ENCODE measurements around the gene KIAA1217. TPM values are rescaled to one million over a fixed set of nuclear protein-coding genes. Genes with fewer than 3 reads are reported as not detected.
A peak's percentile ranks its signal among the peaks of the same experiment; 100 is the strongest.

KIAA1217 gene
- polyA plus RNA-seq, 1 of the 3 experiments (the other 2 are of a cell fraction) = 7.2 TPM

GRCh38 chr10:24383681-24384106, 174.8 kb downstream of the KIAA1217 start:
- Histone ChIP-seq H3K4me1 (ENCODE audit: control insufficient read depth in 1 of 2, insufficient read depth in 2 of 2, low read depth in 1 of 2, low read length in 1 of 2) (peaks cover 3 to 25% of the 10 kb centered on the region in 2 experiments; a peak in 2 of 4 replicates), H3K4me3 (ENCODE audit: low read depth in 2 of 2, low read length in 1 of 2) (no peak overlapping the region), H3K27me3 (ENCODE audit: insufficient read depth) (no peaks in the 10 kb centered on the region), H4K20me1 (ENCODE audit: insufficient read depth) (no peaks in the 10 kb centered on the region), H3F3A (replicated peaks; ENCODE audit: insufficient read depth) (no peaks in the 10 kb centered on the region), H3K9me2 (no peaks in the 10 kb centered on the region), H3K9ac (peak overlapping the region; percentile 41; the same call in 1 of the 2 replicates), H3K36me3 (replicated peaks in 1 of 2; ENCODE audit: control insufficient read depth in 1 of 2, insufficient read depth in 2 of 2, low read length in 1 of 2) (no peaks in the 10 kb centered on the region), H3K4me2 (no peak overlapping the region), H3K27ac (ENCODE audit: low read depth in 2 of 2, low read length in 1 of 2) (peak overlapping the region; percentile 48 to 53; a peak in 3 of 4 replicates), H3K79me2 (ENCODE audit: insufficient read depth) (no peaks in the 10 kb centered on the region), H2AFZ (ENCODE audit: low read depth) (peak overlapping the region; percentile 55), H3K9me3 (no peaks in the 10 kb centered on the region)
- ChIA-PET CTCF (interaction anchor here (0.8 to 2.0 kb wide), 6 partner anchors 13 to 1090 kb away, joined by 3 to 8 read pairs (median 4); no protein-coding TSS in a partner anchor), POLR2A (no interaction called here)
- DNase-seq = peak; percentile 60
- 22% methylated on average over 7 of the region's 10 CpGs for WGBS (ENCODE audit: low lambda C conversion rate)
- TF ChIP-seq SMC3 (IDR thresholded peaks at IDR 0.05; ENCODE audit: low read depth, low read length) = peak; percentile 50; the same call in 1 of the 2 replicates
- TF ChIP-seq, protein P1, sequence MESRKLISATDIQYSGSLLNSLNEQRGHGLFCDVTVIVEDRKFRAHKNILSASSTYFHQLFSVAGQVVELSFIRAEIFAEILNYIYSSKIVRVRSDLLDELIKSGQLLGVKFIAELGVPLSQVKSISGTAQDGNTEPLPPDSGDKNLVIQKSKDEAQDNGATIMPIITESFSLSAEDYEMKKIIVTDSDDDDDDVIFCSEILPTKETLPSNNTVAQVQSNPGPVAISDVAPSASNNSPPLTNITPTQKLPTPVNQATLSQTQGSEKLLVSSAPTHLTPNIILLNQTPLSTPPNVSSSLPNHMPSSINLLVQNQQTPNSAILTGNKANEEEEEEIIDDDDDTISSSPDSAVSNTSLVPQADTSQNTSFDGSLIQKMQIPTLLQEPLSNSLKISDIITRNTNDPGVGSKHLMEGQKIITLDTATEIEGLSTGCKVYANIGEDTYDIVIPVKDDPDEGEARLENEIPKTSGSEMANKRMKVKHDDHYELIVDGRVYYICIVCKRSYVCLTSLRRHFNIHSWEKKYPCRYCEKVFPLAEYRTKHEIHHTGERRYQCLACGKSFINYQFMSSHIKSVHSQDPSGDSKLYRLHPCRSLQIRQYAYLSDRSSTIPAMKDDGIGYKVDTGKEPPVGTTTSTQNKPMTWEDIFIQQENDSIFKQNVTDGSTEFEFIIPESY (IDR thresholded peaks at IDR 0.05; ENCODE audit: borderline replicate concordance, low read depth) = no peak
- TF ChIP-seq NFIC (IDR thresholded peaks at IDR 0.05; ENCODE audit: borderline replicate concordance) = peak; percentile 98
- TF ChIP-seq, protein P2, sequence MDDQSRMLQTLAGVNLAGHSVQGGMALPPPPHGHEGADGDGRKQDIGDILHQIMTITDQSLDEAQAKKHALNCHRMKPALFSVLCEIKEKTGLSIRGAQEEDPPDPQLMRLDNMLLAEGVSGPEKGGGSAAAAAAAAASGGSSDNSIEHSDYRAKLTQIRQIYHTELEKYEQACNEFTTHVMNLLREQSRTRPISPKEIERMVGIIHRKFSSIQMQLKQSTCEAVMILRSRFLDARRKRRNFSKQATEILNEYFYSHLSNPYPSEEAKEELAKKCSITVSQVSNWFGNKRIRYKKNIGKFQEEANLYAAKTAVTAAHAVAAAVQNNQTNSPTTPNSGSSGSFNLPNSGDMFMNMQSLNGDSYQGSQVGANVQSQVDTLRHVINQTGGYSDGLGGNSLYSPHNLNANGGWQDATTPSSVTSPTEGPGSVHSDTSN (IDR thresholded peaks at IDR 0.05) = peak; percentile 19; the same call in 1 of the 2 replicates
- TF ChIP-seq YY1 (IDR thresholded peaks at IDR 0.05; ENCODE audit: low read depth) = no peak; the same call in 1 of the 2 replicates
- TF ChIP-seq, protein P3, sequence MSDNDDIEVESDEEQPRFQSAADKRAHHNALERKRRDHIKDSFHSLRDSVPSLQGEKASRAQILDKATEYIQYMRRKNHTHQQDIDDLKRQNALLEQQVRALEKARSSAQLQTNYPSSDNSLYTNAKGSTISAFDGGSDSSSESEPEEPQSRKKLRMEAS (IDR thresholded peaks at IDR 0.05; ENCODE audit: low read depth) = peak; percentile 62; the same call in 1 of the 2 replicates
- peak; percentile 63; the same call in 1 of the 2 replicates for TF ChIP-seq FOSL2 (IDR thresholded peaks at IDR 0.05; ENCODE audit: borderline replicate concordance, low read depth)
- no peak for TF ChIP-seq EZH2phosphoT487 (IDR thresholded peaks at IDR 0.05; ENCODE audit: borderline replicate concordance, low read depth)
- peak; percentile 53 for TF ChIP-seq RAD21 (IDR thresholded peaks at IDR 0.05; ENCODE audit: low read length)
- TF ChIP-seq EP300 (IDR thresholded peaks at IDR 0.05; ENCODE audit: borderline replicate concordance in 1 of 2, low read depth in 1 of 2, low read length in 1 of 2) = peak in 1 of 2 experiments; percentile 38; a peak in 1 of 4 replicates
- TF ChIP-seq MEF2A (IDR thresholded peaks at IDR 0.05; ENCODE audit: borderline replicate concordance, low read depth) = no peak
- no peak for TF ChIP-seq SIN3A (IDR thresholded peaks at IDR 0.05; ENCODE audit: borderline replicate concordance, low read depth, low read length)
- TF ChIP-seq FOXJ3 (CRISPR knock-in tag; IDR thresholded peaks at IDR 0.05) = no peak
- no peak for TF ChIP-seq TAF1 (IDR thresholded peaks at IDR 0.05; ENCODE audit: borderline replicate concordance, low read depth, low read length)
- TF ChIP-seq, protein P4, sequence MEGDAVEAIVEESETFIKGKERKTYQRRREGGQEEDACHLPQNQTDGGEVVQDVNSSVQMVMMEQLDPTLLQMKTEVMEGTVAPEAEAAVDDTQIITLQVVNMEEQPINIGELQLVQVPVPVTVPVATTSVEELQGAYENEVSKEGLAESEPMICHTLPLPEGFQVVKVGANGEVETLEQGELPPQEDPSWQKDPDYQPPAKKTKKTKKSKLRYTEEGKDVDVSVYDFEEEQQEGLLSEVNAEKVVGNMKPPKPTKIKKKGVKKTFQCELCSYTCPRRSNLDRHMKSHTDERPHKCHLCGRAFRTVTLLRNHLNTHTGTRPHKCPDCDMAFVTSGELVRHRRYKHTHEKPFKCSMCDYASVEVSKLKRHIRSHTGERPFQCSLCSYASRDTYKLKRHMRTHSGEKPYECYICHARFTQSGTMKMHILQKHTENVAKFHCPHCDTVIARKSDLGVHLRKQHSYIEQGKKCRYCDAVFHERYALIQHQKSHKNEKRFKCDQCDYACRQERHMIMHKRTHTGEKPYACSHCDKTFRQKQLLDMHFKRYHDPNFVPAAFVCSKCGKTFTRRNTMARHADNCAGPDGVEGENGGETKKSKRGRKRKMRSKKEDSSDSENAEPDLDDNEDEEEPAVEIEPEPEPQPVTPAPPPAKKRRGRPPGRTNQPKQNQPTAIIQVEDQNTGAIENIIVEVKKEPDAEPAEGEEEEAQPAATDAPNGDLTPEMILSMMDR (IDR thresholded peaks at IDR 0.05) = peak; percentile 71
- TF ChIP-seq ELF1 (IDR thresholded peaks at IDR 0.05) = no peak
- TF ChIP-seq MXI1 (IDR thresholded peaks at IDR 0.05; ENCODE audit: low read depth, low read length) = no peak
- TF ChIP-seq RFX5 (IDR thresholded peaks at IDR 0.05; ENCODE audit: low read length) = no peak
- TF ChIP-seq, protein P5, sequence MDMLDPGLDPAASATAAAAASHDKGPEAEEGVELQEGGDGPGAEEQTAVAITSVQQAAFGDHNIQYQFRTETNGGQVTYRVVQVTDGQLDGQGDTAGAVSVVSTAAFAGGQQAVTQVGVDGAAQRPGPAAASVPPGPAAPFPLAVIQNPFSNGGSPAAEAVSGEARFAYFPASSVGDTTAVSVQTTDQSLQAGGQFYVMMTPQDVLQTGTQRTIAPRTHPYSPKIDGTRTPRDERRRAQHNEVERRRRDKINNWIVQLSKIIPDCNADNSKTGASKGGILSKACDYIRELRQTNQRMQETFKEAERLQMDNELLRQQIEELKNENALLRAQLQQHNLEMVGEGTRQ (IDR thresholded peaks at IDR 0.05; ENCODE audit: borderline replicate concordance, low read depth, low read length) = no peak
- TF ChIP-seq JUND (IDR thresholded peaks at IDR 0.05) = peak; percentile 58
- no peak for TF ChIP-seq CHD2 (IDR thresholded peaks at IDR 0.05; ENCODE audit: low read length, partially characterized antibody)
- TF ChIP-seq TCF12 (IDR thresholded peaks at IDR 0.05) = peak; percentile 87
- TF ChIP-seq RCOR1 (IDR thresholded peaks at IDR 0.05; ENCODE audit: low read length) = no peak
- no peak for TF ChIP-seq IRF3 (IDR thresholded peaks at IDR 0.05; ENCODE audit: low read depth, low read length)
- no peak for TF ChIP-seq GATA2 (CRISPR knock-in tag; IDR thresholded peaks at IDR 0.05)
- peak; percentile 50; the same call in 1 of the 2 replicates for TF ChIP-seq POLR2AphosphoS5 (IDR thresholded peaks at IDR 0.05; ENCODE audit: low read depth, low read length)
- no peak for TF ChIP-seq NRF1 (IDR thresholded peaks at IDR 0.05; ENCODE audit: low read depth, low read length)
- TF ChIP-seq FOXM1 (IDR thresholded peaks at IDR 0.05; ENCODE audit: low read depth) = no peak
- TF ChIP-seq RXRA (IDR thresholded peaks at IDR 0.05; ENCODE audit: borderline replicate concordance, low read depth) = no peak
